GM18502 (cell line): ENCODE data around the gene ZNF608.

Source experiments
- ATAC-seq: cut with Tn5 transposase; IDR thresholded peaks from one replicate; pipeline ENCODE4 v1.9.1; 2021; ENCODE audit warnings: mild to moderate bottlenecking; ENCODE audit not compliant: unreplicated experiment, poor library complexity

The ZNF608 gene

DNA sequence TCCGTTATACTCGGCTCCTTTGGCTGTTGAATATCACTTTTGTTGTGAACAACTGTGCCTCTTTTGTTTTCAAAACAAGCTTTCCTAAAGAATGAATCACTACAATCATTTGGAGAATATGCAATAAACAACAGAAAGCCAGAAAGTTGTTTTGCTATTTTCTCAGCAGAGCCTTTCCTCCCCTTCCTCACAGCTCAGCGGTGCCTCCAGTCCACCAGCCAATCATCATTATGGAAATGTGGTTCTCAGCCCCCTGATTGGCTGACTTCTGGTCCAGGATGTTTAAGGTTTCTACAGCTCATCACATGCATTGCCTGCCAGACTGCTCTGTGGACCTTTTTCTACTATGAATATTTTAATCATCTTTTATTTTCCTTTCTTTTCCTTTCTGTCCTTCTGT is 9.1 kb upstream of the ZNF608 start:
- no peak for ATAC-seq

DNA sequence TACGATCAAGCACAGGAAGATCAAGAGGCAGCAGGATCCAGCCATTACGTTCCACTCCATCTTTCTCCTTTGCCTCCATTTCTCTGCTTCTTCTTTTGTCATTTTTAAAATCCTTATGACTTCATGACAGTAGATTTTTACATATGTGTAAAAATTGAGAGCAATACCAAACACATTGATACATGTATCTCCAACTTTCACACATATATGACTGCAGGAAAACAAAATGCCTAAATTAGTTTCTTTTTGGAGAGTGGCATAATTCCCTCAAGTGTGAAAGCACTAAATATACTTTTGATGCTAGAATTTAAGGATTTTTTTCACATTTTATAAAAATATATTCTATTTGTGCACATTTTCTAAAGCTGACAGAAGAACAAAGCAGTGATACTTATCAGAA is 8.6 kb upstream of the ZNF608 start:
- ATAC-seq, result no peak

DNA sequence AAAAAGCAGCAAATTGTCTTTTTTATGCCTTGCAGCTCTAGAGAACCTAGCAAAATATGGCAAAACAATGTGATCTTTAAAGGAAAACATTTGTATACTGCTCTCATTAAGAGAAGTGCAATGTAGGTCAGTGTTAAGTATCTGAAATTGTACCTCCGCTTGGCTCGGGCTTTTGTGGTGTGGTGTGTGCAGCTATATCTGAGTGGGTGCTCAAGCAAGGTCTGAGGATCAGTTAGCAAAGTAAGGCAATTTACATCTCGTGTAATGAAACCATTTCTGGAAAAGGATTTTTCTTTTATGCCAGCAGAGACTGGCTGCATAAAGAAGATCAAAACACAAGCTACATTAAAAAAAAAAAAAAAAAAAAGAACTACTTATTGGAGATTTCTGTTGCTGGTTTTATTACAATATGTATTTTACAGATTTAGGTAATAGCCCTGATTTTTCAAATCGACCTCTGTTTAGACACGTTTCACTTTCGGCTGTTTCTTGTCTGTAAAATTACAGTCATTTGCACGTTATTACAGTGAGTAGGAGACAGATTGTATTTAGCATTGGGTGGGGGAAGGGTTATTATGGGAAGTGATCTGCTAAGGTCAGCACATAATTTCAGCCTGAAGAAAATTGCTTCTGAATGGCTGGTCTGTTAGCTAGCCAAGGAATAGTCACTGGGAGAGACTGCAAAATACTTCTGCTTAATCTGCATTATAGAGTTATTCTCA is 7.9 kb upstream of the ZNF608 start:
- ATAC-seq, result no peak

DNA sequence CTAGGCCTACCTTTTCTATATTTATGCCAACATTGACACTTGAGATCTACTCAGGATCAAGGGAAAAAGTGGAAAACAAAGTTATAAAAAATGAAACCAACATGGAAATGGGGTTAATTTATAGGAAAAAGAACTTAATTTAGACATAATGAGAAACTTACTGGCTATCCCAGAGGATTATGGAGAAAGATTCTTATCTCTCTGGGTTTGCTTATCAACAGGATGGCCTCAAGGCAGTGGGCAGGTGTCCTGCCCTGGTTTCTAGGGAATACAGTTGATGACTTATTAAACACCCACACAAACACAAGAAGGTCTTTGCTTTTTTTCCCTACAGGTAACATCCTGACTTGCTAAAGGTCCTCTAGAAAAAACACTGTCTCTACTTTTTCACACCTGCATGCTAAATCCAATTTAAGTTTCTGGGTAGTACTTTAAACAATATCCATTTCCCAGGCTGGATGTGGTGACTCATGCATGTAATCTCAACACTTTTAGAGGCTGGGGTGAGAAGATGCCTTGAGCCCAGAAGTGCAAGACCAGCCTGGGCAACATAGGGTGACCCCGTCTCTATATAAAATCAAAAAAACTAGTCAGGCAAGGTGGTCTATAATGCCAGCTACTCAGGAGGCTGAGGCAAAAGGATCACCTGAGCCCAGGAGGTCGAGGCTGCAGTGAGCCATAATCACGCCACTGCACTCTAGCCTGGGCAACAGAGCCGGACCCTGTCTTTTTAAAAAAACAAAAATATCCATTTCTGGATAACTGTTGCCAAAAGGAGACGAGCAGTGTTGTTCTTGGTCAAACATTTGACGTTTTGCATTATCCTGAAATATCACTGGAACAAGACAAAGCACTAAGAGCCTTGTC is 6.6 kb upstream of the ZNF608 start:
- no peak for ATAC-seq

DNA sequence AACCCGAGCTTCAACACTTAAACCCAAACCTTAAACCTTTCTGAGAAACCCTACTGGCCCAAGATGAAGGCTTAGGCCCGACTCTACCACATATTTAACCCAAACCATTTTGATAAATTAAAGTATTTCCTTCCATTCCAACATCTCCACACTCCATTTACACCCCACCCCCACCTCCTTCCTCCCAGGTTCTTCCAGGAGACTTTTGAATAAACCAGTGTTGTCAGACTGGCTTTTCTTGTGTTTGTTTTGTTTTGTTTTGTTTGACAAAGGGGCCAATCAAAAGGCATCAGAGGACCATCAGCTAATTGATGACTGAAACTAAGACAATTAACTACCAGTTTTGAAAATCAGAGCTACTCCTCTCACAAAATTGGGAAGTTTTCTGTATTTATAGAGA is 4.6 kb upstream of the ZNF608 start:
- ATAC-seq, result no peak

DNA sequence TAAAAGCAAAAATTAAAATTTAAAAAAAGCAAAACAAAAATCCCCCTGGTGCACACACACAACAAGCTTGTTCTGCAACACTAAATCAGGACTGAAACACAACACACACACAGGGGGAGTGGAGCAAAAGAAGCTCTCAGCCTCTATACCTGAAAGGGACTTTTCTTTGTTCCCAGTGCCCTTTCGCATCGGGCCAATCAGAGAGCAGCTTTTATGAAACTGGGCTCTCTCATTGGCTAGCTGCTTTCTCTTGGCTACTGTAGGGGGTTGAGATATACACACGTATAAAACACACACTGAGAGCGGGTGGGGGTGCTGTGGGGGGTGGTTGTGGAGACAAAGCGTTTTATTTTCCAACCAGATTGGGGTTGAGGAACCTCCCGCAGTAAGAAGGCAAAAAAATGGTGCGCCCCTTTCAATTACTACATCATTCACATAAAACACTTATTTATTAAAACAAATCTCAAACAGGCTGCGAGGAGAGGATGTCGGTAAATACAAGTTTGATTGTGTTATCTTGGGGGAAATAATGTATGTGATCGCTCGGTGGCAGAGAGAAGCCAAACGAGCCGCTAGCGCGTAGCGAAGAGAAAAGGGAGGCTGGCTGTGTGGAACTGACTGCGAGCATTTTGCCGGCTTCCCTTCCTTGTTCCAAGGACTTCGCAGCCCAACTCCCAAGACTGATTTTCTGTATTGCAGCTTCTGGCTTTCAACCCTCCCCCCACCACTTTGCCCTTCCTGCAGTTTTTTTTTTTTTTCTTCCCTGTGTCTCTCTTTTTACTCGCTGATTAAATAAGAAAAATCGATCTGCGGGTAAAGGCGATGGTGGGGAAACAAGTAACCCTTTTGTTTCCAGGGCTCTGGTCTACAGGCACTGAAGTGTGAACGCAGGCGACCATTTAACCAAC is 2.5 kb upstream of the ZNF608 start:
- ATAC-seq, result peak; percentile 89

DNA sequence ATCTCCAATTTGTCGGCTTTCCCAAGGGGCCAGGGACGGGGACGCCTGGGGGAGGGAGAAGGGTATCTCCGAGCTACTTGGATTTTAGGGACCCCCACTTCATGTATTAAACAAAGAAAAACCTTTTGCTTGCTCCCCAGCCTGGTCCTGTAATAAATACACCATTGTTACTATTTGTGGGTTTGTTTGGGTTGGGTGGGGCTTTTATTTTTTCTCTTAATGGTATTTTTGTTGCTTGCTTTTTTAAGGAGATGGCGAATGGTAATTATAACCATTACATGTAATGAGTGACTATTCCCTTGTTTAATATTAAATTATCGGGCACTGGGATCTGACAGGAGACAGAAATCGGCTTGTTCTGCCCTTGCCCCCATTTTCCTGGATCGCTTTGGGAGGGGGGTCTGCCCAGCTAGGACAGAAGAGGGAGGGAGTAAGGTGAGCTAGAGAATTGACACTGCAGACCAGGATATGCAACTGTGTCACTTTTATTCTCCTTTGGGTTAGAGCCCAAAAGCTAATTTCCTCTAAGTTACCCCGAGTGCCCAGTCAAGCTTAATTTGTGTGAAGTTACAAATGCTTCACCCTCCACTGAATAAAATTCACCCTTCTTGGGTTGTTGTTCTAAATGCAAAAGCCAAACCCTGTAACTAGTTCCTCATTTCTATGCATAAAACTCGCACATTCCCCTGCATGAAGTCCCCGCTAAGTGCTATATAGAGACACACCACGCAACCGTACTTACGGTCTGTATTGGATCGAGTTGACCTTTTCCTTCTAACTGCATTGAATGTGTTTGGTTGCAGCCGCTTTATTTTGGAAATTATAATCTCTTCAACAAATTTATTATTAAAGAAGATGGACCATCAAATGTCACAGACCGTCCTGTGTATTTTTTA is 1.6 kb upstream of the ZNF608 start:
- peak; percentile 57 for ATAC-seq

DNA sequence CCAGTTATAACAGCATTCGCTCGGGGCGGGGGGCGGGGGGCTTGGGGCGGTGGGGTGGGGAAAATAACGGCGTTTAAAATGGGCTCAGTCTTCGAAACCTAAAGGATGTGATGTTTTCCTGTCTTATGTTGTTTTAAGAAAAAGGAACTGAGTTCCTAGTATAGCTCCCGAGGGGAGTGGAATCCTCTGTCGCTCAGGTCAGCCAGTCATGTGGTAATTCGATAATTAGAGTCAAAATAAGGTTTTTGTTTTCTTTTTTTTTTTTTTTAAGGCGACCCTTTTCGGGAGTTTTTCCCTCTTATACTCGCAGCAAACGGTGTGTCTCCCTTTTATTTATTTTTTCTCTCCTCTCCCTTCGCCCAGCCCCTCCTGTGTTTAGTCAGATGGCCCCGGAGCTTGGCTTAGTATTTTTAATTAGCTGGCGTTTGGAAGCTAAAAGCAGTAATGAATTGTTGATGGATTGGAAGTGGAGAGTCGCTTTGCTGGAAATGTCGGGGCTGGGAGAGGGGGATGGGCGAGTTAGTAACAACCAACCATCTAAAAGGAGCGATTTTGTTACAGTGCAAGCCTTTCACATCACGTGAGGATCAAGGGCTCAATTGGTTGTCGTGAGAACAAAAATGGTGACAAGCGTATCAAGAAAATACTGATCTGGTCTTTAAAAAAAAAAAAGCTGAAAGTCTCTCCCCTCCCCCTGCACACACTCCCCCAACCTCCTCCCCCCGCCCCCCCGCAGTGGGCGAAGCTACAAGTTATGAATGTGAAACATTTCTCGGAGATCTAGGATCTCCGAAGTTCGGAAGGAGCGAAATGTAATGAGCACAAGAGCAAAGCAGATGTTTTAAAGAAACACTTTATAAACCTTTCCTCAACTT is 714 bp upstream of the ZNF608 start:
- ATAC-seq, result peak; percentile 34

DNA sequence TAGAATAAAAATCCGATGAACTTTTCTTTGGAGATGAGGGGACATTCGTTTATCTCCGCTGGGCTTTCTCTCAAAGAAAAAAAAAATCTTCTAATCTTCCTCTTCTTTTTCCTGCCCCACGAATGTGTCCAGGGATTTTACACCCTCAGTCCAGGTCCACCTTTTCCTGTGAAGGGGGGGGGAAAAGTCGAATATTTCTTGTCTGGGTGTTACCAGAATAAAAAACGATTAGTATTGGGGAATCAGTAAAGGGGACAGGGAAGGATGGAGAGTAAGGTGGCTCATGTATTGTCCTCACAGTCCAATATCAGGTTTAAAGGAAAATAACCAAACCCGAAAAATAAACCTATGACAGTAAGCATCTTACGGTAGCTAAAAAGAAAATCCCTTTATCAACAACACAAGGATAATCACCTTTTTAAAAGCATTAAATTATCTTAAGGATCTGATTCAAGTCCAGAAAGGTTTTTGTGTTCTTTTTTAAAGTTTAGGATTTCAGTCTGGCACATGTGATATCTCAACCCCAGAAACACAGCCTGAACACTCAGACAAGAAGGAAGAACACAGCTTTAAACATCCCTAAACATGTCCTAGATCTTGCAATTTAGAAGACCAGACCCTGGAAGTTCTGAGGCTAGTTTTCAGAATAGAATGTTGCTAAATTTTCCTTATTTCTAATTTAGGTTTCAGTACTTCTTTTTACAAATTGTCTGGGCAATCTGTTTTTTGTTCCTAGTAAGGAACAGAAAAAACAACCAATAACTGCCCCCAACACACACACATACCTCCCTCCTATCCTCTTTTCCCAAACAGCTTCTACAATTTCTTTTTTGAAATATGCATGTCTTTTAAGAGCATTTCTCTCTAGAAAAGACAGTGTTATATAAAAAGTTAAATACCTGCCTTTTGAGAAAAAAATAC is 1.2 kb downstream of the ZNF608 start:
- no peak for ATAC-seq

DNA sequence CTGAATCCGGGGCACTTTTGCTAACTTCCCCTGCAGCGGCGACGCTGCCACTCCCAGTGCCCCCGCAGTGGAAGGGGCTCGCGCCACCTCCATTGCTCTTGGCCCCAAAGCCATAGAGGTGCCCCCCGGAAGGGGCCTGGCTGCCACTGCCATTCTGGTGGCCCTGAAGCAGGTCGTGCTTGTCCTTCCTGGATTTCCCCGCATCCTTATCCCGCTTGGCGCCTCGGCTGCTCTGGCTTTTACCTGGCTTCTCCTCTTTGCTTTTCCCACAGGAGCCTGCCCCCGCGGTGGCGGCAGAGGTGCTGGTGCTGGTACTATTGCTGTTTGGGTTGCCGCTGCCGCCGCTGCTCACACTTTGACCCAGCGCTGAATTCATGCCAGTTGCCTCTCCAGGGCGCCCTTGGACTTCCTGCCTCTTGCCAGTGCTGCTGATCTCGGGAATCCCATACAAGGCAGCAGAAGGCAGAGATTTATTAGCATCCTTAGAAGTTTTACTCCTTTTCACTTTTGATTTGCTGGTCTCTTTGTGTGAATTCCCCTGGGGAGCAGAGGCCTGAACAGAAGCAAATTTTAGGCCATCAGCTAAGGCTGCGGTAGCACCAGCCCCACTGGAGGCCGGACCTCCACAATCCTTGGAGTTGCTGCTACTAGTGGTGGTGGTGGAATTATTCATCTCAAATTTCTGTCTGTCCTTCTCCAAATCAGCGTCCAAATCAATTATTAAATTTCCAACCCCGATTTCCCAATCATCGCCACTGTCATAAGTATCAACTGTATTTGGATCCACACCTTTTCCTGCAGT is 2.1 kb downstream of the ZNF608 start:
- ATAC-seq, result no peak

DNA sequence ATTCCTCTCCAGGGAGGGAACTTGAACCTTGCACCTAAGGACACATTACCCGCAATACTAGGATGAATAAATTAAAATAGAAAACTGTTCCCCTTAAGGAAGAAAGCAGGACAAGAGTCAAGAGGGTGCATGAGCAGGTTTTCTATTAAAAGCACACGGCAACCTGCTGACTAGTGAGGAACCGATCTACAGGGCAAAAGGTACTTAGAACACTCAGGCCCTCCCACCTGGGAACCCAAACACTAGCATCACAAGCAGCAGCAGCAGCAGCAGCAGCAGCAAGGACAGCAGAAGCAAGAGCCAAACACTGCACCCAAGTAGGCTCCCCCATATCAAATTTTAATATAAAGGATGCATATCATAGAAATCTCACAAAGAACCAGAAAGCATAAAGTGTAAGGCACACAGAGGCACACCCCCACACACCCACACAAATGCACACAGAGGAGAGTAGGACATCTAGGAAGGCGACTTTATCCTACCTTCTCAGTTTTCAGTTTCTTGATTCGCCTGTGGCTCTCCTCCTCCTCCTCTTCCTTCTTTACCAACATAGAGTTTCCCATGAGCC is 2.8 kb downstream of the ZNF608 start:
- ATAC-seq, result no peak

DNA sequence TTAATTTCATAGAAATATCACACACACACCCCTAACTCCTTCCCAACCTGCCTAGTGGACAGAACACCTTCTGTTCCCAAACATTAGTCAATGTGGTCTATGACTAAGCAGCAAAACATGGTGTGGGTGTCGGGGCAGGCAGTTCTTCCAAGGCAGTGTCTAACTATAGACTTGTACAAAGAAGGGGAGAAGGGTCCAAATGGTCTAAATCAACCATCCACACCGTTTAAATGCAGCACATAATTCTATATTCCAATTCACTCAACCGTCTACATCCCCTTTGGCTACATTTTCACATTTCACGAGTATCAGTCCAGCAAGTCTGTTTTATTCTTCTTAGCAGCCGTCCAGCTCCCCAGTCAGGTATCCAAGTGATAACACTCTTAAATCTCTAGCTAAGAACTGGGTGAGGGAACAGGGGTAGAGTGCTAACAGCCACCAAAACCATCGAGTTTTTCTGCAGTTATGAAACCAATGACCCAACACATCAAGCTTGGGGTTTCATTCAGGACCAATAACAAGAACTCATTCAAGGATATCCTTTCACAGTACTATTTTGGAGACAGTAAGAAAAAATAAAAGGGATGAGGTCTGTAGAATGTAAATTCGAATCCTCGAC is 3.3 kb downstream of the ZNF608 start:
- ATAC-seq, result peak; percentile 29

DNA sequence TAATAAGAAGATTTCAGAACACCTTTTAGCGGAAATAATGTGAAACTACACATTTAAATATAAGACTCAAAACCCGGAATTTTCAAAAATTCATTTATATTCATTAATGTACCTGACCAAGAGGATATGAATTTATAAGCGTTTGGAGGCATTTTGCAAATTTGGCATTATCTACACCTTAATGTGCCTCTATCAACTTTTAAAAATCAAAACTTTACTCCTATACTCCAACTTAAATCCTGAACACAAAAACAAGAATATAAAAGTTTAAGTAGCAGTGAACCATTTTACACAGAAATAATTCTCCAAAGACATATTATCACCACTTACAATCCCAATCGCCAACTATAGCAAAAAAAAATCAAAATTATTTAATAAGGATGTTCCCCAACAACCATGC is 3.9 kb downstream of the ZNF608 start:
- no peak for ATAC-seq

DNA sequence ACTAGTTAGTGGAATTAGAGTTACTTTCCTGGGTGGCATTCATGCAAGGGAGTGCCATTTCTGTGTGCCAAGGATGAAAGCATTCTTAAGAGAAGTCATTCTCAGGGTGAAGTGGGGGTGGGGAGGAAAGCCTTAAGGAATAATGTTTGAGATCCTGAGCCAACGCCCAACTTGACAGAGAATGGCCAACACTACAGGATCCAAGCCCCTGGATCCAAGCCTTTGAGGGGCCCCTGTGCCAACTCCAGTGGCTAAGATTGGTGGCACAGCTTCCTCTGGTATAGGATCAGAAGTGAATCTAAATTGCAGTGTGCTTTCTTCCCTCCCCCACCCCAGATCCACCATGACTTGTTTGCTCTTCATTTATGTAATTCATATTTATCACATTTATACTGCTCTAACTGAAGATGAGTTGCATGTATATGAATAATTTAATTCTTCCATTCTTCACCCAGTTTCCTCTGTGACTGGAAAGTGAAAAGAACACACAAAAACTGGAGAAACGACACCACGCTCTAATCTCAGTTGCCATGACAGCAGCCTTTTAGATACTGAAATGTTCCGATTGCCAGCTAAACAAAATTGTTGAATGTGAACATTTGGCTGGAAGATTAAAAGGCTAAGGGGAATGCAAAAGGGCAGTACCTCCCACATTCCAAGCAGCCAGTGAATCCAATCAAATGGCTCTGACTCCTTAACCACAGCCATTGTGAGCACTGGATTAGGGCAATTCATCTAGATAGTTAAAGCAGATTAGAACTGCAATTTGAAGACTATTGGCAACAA is 4.5 kb downstream of the ZNF608 start:
- no peak for ATAC-seq

DNA sequence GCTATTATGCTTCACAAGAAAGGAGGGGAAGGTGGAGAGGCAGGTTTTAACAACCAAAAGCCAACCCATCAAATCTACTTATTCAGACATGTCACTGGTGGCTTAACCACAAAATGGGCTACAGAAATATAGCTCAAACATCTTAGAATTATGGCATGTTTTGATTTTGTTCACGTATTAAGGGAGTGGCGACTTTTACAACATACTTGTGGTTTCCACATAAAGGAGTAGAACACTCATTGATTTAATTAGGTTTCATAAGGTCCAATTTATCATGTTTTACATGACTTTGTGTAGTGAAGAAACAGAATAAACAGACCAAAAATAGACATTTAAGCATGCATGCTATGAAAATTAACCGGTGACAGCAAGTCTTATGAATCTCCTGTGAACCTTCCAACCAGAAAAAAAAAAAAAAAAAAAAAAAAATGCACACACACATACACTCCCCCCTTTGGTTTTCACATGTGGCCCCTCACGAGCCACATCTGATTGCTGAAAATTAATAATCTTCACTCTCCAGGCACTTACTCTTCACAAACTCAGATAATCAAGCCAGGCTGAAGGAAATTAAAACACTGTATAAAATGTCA is 5.4 kb downstream of the ZNF608 start:
- no peak for ATAC-seq
